22Rv1 (cell line): ENCODE data around the gene CHST1.

Experiments
- H3K27ac ChIP-seq: fragments of 450-650 bp; 2 replicates; pipeline ENCODE4 v1.5.1; 2017
- CTCF ChIP-seq: fragments of 450-650 bp; IDR thresholded peaks from 2 replicates; pipeline ENCODE4 v1.5.1; 2017; ENCODE audit warnings: mild to moderate bottlenecking
- ZFX ChIP-seq: fragments of 450-650 bp; IDR thresholded peaks from 2 replicates; pipeline ENCODE4 v1.6.1; 2017; ENCODE audit warnings: antibody characterized with exemption, borderline replicate concordance

CHST1 gene

GRCh38 chr11:45614196-45614828 is 51.1 kb downstream of the CHST1 start:
- H3K27ac ChIP-seq = no peak overlapping the region
- TF ChIP-seq ZFX (no peak), CTCF (no peak)

- no peak for TF ChIP-seq CTCF
- TF ChIP-seq ZFX = no peak
- H3K27ac ChIP-seq = no peak overlapping the region
These were observed 54.8 kb downstream of the CHST1 start for GRCh38 chr11:45610627-45611026.

GRCh38 chr11:45609902-45610301 is 55.5 kb downstream of the CHST1 start:
- no peak overlapping the region for H3K27ac ChIP-seq
- TF ChIP-seq ZFX = no peak
- TF ChIP-seq CTCF = no peak

GRCh38 chr11:45609337-45609736 is 56.1 kb downstream of the CHST1 start:
- TF ChIP-seq CTCF = no peak
- TF ChIP-seq ZFX = no peak
- no peak overlapping the region for H3K27ac ChIP-seq

GRCh38 chr11:45607995-45608394 is 57.4 kb downstream of the CHST1 start:
- H3K27ac ChIP-seq = no peak overlapping the region
- TF ChIP-seq CTCF (no peak), ZFX (no peak)

- no peak overlapping the region for H3K27ac ChIP-seq
These were observed 58.7 kb downstream of the CHST1 start for GRCh38 chr11:45606514-45607281.

More at GRCh38 chr11:45606514-45607281, 58.7 kb downstream of the CHST1 start:
- TF ChIP-seq ZFX = no peak
- TF ChIP-seq CTCF = no peak
